NCI-H1694 (cell line): ENCODE data around the gene VASH2.

Experiments used
- DNase-seq: peaks from one replicate; lab custom pipeline; 2025; lab: John Stamatoyannopoulos, UW

Gene VASH2

GRCh38 chr1:212930986-212931678 is 19.2 kb upstream of the VASH2 start:
- DNase-seq, result no peak

- DNase-seq, result no peak
Observed at GRCh38 chr1:212933815-212934471, 16.4 kb upstream of the VASH2 start.

- DNase-seq, result no peak
Observed at GRCh38 chr1:212935387-212935981, 14.9 kb upstream of the VASH2 start.

GRCh38 chr1:212937034-212937433 is 13.3 kb upstream of the VASH2 start:
- DNase-seq, result no peak

GRCh38 chr1:212938846-212939245 is 11.5 kb upstream of the VASH2 start:
- DNase-seq, result no peak

GRCh38 chr1:212941452-212941851 is 8.9 kb upstream of the VASH2 start:
- no peak for DNase-seq

- DNase-seq, result no peak
Observed at GRCh38 chr1:212942679-212943392, 7.5 kb upstream of the VASH2 start.

- DNase-seq, result no peak
Observed at GRCh38 chr1:212943393-212943710, 7.0 kb upstream of the VASH2 start.

GRCh38 chr1:212944229-212944901 is 6.0 kb upstream of the VASH2 start:
- no peak for DNase-seq

- DNase-seq, result no peak
Observed at GRCh38 chr1:212945056-212945455, 5.3 kb upstream of the VASH2 start.

- no peak for DNase-seq
Observed at GRCh38 chr1:212945463-212946160, 4.7 kb upstream of the VASH2 start.

GRCh38 chr1:212946872-212947271 is 3.5 kb upstream of the VASH2 start:
- no peak for DNase-seq

GRCh38 chr1:212949771-212950170 is 570 bp upstream of the VASH2 start:
- no peak for DNase-seq

GRCh38 chr1:212951126-212951946 is 995 bp downstream of the VASH2 start:
- no peak for DNase-seq

- DNase-seq, result no peak
Observed at GRCh38 chr1:212951947-212952640, 1.8 kb downstream of the VASH2 start.

GRCh38 chr1:212952641-212952976 is 2.3 kb downstream of the VASH2 start:
- no peak for DNase-seq

GRCh38 chr1:212953321-212953720 is 3.0 kb downstream of the VASH2 start:
- DNase-seq, result no peak

GRCh38 chr1:212954514-212954913 is 4.2 kb downstream of the VASH2 start:
- no peak for DNase-seq

- DNase-seq, result no peak
Observed at GRCh38 chr1:212955098-212955497, 4.8 kb downstream of the VASH2 start.

GRCh38 chr1:212955961-212956620 is 5.8 kb downstream of the VASH2 start:
- no peak for DNase-seq
